KG1 (cell line): ENCODE data around the gene SIGLEC7.

ENCODE experiments used
- DNase-seq: peaks from one replicate; lab custom pipeline; 2025; lab: John Stamatoyannopoulos, UW

Gene SIGLEC7

DNA sequence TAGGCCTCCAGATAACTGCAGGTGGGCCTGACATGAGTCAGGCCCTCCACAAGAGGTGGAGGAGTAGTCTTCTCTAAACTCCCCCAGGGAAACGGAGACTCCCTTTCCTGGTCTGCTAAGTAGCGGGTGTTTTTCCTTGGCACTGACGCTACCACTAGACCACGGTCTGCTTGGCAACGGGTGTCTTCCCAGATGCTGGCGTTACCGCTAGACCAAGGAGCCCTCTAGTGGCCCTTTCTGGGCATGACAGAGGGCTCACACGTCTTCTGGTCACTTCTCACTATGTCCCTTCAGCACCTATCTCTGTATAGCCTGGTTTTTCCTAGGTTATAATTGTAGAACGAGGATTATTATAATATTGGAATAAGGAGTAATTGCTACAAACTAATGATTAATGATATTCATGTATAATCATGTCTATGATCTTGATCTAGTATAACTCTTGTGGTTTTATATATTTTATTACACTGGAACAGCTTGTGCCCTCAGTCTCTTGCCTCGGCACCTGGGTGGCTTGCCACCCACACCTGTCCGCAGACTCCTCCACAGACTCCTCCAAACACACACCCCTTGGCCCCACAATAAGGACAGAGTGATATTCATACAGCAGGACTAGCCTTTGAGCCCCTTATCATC lies 27.3 kb downstream of the SIGLEC7 start:
- peak; percentile 74 for DNase-seq

DNA sequence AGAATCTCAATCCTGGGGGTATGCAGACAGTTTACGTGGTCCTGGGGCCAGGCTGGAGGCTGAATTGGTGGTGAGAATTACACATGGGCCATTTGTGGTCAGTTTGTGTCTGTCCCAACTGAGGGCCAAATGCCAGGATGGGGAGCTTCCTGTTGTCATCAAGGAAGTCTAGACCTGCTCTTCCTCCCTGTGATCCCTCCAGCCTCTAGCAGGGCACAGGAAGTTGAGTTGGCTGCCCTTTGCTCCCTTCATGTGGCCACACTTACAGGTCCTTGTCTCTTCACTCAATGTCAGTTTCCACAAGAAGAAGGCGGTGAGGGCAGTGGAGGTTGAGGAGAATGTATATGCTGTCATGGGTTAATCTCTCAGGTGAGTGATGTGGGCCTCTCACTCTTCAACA lies 30.1 kb downstream of the SIGLEC7 start:
- DNase-seq: no peak

DNA sequence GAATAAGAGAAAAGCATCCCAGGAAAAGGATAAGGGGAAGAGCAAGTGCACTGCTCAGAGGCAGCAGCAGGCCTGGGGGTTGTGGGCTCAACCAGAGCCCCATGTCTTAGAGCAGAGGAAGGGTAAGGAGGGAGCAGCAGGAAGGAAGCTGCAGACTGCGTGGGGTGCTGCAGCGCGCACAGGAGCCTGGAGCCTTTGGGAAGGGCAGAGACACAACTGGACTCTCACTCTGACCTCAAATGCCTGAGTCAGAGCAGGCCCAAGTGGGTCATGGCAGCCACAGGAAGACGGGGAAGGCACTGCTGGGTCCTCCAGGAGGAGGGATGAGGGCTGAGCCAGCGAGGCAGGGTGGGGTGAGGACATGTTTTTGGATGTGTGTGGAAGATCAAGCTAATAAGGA lies 31.6 kb downstream of the SIGLEC7 start:
- DNase-seq: no peak

DNA sequence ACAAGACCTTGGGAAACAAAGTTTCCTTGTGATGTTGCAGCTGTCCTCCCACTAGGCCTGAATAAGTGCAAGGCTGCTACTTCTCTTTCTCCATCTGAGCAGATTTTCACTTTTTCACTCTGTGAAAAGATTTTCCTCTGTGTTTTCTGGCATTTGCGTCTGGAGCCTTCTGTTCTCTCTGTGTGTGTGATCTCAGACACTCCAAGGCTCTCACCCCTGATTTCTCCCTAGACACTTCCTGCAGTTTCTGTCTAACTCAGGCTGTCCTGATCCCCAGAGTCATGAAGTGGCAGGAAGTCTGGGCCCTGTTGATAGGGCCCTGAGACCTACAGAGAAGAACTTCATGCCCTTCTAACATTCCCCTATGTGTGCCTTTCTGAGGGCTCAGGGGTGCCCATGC lies 37.2 kb downstream of the SIGLEC7 start:
- DNase-seq: no peak

DNA sequence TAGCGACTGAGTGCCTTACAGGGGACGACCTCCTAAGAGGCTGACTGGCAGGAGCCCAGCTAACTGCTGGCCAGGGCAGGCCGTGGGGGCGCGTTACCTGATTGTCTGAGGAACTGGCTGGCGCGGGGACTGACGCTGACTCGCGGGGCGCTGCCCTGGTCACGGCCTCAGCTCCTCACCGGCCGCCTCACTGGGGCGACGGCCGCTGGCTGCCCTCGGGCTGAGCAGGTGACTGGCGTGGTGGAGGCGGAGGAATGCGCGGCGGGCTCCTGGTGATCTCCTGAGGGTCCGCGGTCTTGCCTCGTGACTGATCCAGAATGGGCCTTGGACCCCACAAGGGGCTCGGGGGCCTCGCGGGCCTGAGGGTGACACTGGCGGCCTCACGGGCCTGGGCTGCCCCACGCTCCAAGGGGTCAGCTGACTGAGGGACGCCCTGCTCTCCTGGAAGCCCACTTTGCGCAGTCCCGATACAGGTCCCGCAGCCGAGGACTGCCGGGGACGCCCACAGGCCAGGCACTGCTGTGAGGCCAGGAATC lies 39.3 kb downstream of the SIGLEC7 start:
- no peak for DNase-seq

DNA sequence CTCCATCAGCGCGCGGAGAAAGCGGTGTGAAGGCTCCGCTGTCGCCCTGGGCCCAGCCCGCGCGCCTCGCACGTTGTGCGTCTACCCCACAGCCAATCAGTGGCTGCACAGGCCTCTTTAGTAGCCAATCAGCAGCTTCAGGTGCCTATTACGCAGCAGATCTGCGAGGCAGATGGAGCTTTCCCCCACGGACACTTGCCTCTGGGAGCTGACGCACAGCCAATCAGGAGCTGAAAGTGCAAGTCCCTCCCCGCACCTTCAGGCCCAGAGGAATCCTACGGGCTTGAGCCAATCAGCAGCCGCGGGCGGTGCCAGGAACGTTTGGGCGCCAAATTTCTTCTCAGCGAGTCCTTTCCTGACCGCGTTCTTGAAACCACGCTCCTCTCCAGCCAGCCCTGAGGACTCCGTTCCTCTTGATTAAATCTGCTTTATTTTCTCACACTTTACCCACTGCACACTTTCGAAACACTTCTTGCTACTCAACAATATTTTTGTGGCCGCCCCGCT lies 39.9 kb downstream of the SIGLEC7 start:
- no peak for DNase-seq

DNA sequence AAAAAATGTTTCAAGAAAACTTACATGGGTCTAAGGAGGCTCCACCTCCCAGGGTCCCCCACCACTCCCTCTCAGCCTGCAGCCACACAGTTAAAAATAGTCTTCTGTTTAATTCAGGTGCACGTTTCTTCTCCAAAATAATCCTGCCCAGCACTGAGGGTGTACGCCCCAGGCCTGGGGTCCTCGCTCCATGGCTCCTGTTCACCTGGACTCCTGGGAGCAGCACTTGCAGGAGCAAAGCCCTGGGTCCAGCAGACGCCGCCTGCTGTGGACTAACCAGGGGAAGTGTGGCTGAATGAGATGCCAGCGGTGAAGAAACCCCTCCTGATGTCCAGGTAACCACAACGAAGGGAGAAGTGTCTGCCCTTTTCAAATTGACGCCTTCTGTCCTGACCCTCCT lies 41.5 kb downstream of the SIGLEC7 start:
- DNase-seq: no peak

DNA sequence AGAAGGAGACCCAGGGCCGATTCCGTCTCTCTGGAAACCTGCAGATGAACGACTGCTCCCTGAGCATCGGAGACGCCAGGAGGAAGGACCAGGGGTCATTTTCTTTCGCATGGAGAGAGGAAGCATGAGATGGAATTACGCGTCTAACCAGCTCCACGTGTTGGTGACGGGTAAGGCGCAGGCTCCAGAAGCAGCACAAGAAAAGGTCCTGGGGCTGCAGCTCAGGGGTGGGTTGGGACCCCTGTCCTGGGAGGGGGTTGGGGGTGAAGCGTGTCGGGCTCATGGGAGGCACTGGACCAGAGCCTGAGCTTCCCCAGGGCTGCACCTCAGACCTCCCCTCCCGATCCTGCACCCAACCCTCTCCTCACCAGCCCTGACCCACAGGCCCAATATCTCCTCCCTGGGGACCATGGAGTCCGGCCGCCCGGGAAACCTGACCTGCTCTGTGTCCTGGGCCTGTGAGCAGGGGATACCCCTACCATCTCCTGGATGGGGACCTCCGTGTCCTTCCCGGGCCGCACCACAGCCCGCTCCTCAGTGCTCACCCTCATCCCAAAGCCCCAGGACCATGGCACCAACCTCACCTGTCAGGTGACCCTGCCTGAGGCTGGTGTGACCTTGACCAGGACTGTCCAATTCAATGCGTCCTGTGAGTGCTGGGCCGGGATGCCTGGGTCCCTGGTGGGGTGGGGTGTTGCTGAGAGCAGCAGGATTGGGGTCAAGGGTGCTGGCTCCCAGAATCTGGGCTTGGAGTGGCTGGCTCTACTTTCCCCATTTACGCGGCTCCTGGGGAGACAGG lies 43.2 kb downstream of the SIGLEC7 start:
- DNase-seq: no peak

DNA sequence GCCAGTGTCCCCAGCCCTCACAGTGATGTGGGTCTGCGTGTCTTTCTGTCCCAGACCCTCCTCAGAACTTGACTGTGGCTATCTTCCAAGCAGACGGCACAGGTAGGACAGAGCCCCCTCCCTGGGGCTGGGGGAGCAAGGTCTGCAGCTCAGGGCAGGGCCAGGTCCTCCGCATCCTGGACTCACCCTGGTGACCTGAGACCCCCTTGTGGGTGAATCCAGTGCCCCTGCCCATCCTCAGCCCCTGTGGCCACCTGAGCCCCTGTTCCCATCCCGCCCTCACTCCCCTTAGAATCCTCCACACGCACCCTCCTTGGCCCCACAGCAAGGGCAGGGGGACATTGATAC lies 43.7 kb downstream of the SIGLEC7 start:
- no peak for DNase-seq

DNA sequence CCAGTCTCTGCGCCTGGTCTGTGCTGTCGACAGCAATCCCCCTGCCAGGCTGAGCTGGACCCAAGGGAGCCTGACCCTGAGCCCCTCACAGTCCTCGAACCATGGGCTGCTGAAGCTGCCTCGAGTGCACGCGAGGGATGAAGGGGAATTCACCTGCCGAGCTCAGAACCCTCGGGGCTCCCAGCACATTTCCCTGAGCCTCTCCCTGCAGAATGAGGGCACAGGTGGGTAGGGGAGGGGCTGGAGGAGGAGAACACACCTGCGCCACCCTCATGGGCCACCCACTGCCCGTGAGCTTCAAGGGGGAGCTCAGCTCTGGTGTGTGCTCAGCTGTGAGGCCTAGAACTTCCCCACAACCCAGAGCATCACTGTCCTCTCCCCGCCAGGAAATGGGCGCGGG lies 44.2 kb downstream of the SIGLEC7 start:
- DNase-seq: no peak

DNA sequence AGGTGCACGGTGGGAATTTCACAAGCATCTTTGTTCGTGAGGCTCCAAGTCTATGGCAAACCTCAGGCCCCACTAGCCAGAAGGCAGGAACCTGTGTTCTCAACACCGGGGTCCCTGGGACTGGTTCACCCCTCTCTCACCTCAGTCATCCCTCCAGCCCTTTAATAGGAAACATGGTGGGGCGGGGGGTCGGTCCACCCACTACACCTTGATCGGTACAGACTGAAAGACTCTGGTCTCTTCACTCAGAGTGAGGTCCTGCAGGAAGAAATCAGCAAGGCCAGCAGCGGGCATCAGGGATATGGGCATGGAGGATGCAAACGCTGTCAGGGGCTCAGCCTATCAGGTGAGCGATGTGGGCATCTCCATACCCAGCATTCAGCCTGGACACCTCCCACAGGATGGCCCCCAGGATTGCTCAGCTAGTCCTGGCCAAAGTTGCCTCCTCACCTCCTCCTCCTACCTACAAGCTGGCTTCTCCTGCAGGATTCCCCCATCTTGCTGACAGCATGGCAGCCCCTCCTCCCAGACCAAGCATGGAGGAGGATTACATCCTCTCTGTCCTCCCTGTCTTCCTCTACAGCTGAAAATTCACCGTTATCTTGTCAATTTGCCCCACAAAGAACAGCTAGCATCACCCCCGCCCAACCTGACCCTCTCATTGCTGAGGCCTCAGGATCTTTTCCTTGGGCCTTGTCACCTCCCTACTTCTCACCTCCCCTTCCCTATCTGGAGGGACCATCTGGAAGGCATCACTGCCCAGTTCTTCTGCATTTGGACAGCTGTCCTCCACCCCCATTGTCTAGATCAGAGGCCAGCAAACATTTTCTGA lies 45.5 kb downstream of the SIGLEC7 start:
- no peak for DNase-seq

DNA sequence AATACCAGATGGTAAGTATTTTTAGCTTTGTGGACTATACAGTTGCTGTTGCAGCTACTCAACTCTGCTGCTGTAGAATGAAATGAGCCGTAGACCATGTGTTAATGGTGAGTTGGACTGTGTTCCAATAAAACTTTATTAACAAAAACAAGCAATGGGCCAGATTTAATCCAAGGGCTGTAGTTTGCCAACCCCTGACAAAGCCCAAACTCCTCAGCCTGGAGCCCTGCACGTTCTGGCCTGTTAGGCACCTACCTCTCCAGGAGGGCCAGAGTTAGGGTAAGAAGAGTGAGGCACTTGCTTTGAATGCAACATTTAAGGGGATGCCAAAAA lies 46.1 kb downstream of the SIGLEC7 start:
- DNase-seq: no peak

DNA sequence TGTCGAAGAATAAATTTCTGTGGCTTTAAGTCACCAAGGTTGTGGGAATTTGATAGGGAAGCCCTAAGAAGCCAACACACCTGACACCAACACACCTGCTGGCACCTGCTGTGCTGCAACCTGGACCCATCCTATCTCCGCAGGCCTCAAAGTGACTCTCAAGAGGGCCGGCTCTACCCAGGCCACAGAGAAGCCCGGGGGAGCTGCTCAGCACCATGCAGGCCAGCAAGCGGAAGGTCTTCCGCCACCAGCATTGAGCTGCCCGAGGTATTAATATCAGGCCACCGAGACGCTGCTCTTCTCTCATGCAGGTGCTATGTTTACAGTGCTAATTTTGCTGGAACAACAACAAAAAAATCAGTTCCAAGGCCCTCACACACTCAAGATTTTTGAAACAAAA lies 50.6 kb downstream of the SIGLEC7 start:
- no peak for DNase-seq

DNA sequence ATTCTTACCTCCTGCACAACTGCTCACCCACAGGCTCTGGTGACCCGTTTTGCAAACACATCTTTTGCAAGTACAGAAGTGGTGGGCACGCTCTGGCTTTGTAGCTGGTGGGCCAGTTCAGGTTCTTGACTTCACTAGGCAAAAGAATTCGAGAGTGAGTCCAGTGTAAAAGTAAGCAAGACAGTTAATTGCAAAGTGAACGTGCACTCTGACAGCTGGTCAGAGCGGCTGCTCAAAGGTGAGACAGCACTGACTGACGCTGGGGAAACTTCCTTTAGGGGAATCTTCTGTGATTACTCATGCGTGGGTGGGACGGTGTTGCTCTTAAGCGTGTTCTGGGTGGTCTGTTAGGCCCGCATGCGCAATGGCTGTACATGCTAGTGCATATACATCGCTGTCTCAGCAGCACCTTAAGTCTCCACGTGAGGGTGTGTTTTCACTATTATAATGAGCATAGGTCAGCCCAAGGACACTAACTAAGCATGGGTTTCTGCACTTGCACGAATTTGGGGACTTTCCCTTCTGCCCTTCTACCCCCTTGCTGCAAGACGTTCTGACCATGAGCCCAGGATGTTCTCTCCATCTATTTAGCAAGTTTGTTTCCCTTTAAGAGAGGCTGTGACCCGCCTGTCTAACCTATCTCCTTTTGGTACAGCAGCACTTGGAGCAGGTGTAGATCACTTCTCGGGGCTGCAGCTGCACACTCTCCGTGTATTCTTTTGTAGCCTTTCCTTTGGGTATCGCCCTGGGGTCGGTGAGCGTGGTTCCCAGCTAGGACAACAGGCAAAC lies 52.6 kb downstream of the SIGLEC7 start:
- no peak for DNase-seq

DNA sequence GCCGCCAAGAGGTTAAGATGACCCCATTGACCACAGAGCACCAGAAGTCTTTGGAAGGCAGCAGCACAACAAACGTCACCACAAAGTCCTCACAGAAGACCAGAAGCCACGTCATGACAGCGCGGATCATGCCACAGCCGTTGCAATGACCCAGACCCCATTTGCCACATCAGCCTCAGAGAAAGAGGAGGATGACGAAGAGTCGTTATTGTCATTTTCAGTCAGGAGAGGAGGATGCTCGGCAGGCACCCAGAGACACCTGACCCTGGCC lies 53.1 kb downstream of the SIGLEC7 start:
- no peak for DNase-seq

DNA sequence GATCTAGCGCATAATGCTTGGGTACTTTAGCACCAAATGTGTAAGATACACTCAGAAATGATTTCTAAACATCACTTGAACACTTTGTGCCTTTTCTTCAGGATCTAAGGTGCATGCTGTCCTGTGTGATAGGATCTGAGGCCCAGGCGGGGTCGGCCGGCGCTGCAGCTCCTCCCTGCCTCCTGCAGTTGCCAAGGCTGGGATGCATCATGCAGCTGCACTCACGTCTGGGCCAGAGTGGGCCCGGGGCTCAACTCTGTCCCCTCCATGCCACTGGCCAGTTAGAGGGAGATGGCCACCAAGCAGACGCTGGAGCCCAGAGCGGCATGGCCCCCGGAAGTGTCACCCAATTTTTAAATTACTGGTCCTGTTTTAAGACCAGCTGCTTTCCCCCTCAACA lies 53.5 kb downstream of the SIGLEC7 start:
- DNase-seq: no peak

DNA sequence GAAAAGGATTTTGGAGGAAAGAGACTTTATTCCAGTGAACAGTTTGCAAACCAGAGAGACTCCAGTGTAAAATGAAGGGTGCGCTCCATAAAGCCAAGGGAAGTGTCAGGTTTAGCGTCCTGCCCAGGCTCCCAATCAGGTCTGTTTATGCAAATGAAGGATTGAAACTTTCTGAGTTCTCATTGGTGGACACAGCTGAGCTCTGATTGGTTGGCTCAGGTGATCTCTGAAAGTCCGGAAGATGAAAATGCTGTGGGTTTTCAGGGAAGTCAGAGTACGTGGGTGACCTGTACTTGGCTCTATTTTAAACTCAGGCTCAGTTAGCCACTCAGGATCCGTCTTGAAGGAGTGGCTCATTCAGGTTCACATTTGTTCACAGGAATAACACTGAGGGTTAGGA lies 54.1 kb downstream of the SIGLEC7 start:
- DNase-seq: no peak

DNA sequence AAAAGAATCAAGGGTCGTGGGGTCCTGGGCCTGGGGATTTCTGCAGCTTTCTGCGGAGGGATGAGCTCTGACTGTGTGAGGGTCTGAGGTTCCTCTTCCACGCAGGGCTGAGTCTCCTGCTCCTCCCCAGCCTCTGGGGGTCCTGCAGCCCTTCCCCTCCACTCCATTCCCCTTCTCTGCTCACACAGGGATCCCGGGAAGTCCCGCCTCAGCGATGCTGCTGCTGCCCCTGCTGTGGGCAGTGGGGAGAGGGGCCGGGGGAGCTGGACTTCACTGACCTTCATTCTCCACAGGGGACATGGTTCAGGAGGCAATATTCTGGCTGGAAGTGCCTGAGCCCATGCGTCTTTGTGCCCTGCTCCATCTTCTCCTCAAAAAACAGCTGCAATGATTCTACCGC lies 56.5 kb downstream of the SIGLEC7 start:
- no peak for DNase-seq

DNA sequence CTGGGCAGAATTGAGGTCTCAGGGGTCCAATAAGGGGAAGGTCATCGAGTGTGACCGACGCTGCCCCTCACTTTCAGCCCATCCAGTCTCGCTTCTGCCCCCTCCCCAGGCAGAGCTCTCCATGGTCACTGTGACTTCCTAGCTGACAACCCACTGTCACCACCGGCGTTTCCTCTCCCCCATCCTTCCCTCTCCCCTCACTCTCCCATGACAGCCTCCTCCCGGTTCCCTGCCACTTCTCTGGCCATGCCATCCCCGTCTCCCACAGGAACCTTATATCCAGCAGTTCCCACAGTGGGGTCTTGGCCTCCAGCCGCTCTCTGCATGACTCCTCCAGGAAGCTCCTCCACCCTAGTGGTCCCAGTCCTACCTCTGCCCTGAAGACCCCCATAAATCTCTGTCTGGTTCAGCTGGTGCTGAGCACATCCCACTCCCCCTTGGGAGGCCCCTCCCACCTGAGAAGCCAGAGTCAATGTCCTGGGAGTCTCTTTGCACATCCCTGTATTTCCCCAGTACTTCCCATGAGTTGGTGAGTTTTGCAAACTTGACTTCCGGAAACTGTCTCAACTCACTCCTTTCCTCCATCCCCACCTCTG lies 58.1 kb downstream of the SIGLEC7 start:
- no peak for DNase-seq

DNA sequence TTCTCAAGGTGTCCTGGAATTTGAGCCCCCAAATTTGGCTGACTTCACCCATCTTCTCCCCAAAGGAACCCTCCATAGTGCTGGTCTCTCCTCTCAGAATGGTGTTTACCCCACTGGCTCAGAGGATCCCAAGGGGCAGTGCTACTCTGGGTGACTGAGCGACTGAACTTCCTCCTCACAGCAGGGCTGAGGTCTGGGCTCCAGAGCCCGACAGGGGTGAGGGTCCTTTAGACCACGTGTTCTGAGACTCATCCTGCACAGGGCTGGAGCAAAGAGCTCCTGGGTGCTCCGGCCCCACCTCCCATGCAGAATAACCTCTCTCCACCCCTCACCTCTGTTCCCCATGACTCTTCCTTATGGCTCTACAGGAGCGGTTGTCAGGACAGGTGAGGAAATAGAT lies 59.6 kb downstream of the SIGLEC7 start:
- no peak for DNase-seq
